Adrenal gland (tissue), 12 donors: ENCODE data around the gene NFATC2IP. TPM values are rescaled to one million over a fixed set of nuclear protein-coding genes. Genes with fewer than 3 reads are reported as not detected.
"Not testable (repeated sequence)": the region's sequence is repeated elsewhere in the genome, so short reads cannot be mapped to it uniquely, and the experiment has no call there.

Source experiments
- DNase-seq, 7 donors: peaks; one replicate each; pipeline ENCODE4 v3.0.0-alpha.2; 2019 to 2020
- H3K27ac ChIP-seq, 5 donors: fragments of 200-600 bp; sonication (generic) in 4 of 5; 1 replicate in 3 of 5; 2 replicates in 2 of 5; pipeline versions ENCODE4 v1.5.1 to v1.8.0; 2016 to 2020; ENCODE audit warnings: mild to moderate bottlenecking in 1 of 5
- H3K27me3 ChIP-seq: fragments of 200-600 bp; 2 replicates; pipeline ENCODE4 v1.8.0; 2021
- H3K36me3 ChIP-seq, 2 donors: fragments of 200-600 bp; replicated peaks in 1 of 2; 1 replicate in 1 of 2; 2 replicates in 1 of 2; pipeline versions ENCODE4 v1.5.1 to v1.8.0; 2018 to 2022
- H3K4me1 ChIP-seq, 2 donors: fragments of 200-600 bp; replicated peaks in 1 of 2; 1 replicate in 1 of 2; 2 replicates in 1 of 2; pipeline versions ENCODE4 v1.5.1 to v1.8.0; 2018 to 2021
- H3K4me3 ChIP-seq, 4 donors: fragments of 200-600 bp; sonication (generic) in 3 of 4; one replicate each; pipeline ENCODE4 v1.5.1; 2016 to 2018
- H3K9me3 ChIP-seq, 3 donors: fragments of 200-600 bp; sonication (generic) in 1 of 3; replicated peaks in 1 of 3; 1 replicate in 2 of 3; 2 replicates in 1 of 3; pipeline versions ENCODE4 v1.5.1 to v1.8.0; 2016 to 2021
- CTCF ChIP-seq, 6 experiments: fragments of 450-650 bp in 4 of 6; fragments of 200-600 bp in 2 of 6; sonication (generic) in 1 of 6; IDR thresholded peaks; 1 replicate in 5 of 6; 2 replicates in 1 of 6; pipeline versions ENCODE4 v1.5.1 to v1.8.0; 2016 to 2021; ENCODE audit warnings: antibody characterized with exemption in 6 of 6, mild to moderate bottlenecking in 2 of 6, moderate library complexity in 1 of 6
- POLR2A ChIP-seq, 2 donors: fragments of 450-650 bp; IDR thresholded peaks; one replicate each; pipeline ENCODE4 v1.6.1; 2017; ENCODE audit warnings: antibody characterized with exemption in 2 of 2, mild to moderate bottlenecking in 2 of 2, moderate library complexity in 1 of 2
- whole genome bisulfite sequencing, 4 donors: extraction: QIAGEN DNeasy Blood & Tissue Kit in 2 of 4; methylation state at CpG; one replicate each; pipeline versions ENCODE4 v1.1.5 to v1.1.7; 2013 to 2017; 5-methylcytosine and 5-hydroxymethylcytosine counted together
- intact Hi-C, 2 donors: fragments of 100-400 bp; cut with DNase I; formaldehyde crosslinking; loops; one replicate each; pipeline versions ENCODE4 v1.14.1 to v1.15.0; 2022 to 2023
- polyA plus RNA-seq, 3 donors: library from polyadenylated mRNA; stranded (reverse); fragments of 200-250 nt in 2 of 3; fragments of 350-450 nt in 1 of 3; fragmentation: Illumina TruSeq in 1 of 3; extraction: RNeasy Lipid Tissue Mini Kit (QIAGEN cat#74804) in 1 of 3; gene quantifications; one replicate each; pipeline ENCODE4 v1.2.3, GENCODE V29; 2013 to 2014
- total RNA-seq, 9 donors: library from RNA; depleted of rRNA in 4 of 9; stranded (reverse); fragments of >200 nt in 4 of 9; fragments of 120-200 nt in 1 of 9; fragmentation: NEBNext Ultra II Directional in 1 of 9; extraction: Animal tissue kit (Norgen Biotek cat#: 25700) in 1 of 9; gene quantifications; one replicate each; pipeline versions ENCODE4 v1.1.0 to v1.2.4, GENCODE V29; 2013 to 2023
- donor health status: healthy with polysubstance abuse.
- donor health status: Bipolar disorder and iron deficiency.
- donor health status: DM: yes; HTN: yes; CAD: no.
- donor health status: DM: no; HTN: no; CAD: no.
- donor health status: DM: no; HTN: no; CAD: no.
- donor health status: DM: yes; HTN: yes; CAD: no.

Gene NFATC2IP
- total and polyA plus RNA-seq, 12 donors: 7.7 to 25.2 (median 17.1) TPM

- Histone ChIP-seq H3K4me1 (peaks cover 16 to 24% of the 10 kb centered on the region in 2 donors), H3K27ac (peak overlapping the region in 4 of 5 donors; percentile 86 to 99 (median 96)), H3K4me3 (peak overlapping the region in 1 of 4 donors; percentile 66), H3K36me3 (peaks cover 0 to 11% of the 10 kb centered on the region in 2 donors), H3K9me3 (no peaks in the 10 kb centered on the region), H3K27me3 (no peaks in the 10 kb centered on the region)
- DNase-seq: peak in 1 of 7 donors; percentile 19
- intact Hi-C loops: no loop called here
- TF ChIP-seq POLR2A (IDR thresholded peaks at IDR 0.05): no peak
- WGBS, 4 donors: 59 to 68% (median 62%) methylated on average over 11 to 13 of the region's 13 CpGs
Observed at GRCh38 chr16:28923652-28924398, 26.9 kb upstream of the NFATC2IP start.

GRCh38 chr16:28924399-28924761 lies 26.4 kb upstream of the NFATC2IP start:
- Histone ChIP-seq H3K27ac (peak overlapping the region in 4 of 5 donors; percentile 86 to 99 (median 96)), H3K9me3 (no peaks in the 10 kb centered on the region), H3K4me3 (peak overlapping the region in 2 of 4 donors; percentile 51 to 66), H3K4me1 (peaks cover 16 to 24% of the 10 kb centered on the region in 2 donors), H3K36me3 (peaks cover 0 to 5% of the 10 kb centered on the region in 2 donors), H3K27me3 (no peaks in the 10 kb centered on the region)
- WGBS, 4 donors: 0 to 26% (median 16%) methylated on average over 1 to 15 of the region's 15 CpGs
- intact Hi-C loops: no loop called here
- DNase-seq: peak in 1 of 7 donors; percentile 13
- TF ChIP-seq POLR2A (IDR thresholded peaks at IDR 0.05) (no peak), CTCF (IDR thresholded peaks at IDR 0.05) (no peak)

DNA sequence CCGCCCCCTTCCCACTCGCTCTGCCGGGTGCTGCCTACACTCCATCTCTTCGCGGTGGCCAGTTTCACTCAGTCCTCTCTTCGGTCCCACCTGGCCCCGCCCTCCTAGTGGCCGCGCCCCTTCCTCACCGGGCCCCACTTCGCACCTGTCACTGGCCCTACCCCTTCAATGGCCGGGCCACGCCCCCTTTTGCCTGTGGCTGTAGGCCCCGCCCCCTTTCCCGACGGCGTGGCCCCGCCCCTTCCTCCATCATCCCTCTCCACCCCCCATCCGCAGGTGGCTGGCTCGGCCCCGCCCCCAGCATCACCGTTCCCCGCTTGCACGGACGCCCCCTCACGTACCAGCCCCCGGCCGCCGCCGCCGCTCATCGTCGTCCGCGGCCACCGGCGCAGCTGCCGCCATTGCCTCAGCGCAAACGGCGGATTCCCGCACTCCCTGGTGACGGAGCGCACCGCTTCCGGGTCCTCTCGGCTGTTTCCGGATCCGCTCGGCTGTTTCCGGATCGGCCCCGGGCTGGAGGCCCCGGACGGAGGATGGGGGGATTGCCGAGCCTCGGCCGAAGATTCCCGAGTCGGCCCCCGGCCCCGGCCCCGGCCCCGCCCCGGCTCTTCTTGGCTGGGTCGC lies 25.9 kb upstream of the NFATC2IP start, which contains the start of gene RABEP2:
Gene RABEP2 (minus strand): TSS at position 477 of the 624 bp plus-strand sequence. CDS start 75 bp downstream, at position 402.
- intact Hi-C loops: no loop called here
- no peaks in the 10 kb centered on the region for H3K27me3 ChIP-seq
- peak within 1 kb of the TSS; percentile 86 to 99 (median 95) for H3K27ac ChIP-seq
- peak; percentile 91 to 97 (median 95) for DNase-seq
- H3K36me3 ChIP-seq: peaks cover 0 to 3% of the 10 kb centered on the region in 2 donors
- peak within 1 kb of the TSS; percentile 51 to 94 (median 72) for H3K4me3 ChIP-seq
- 0 to 1% (median 1%) methylated on average over 17 to 66 of the region's 66 CpGs for WGBS, 4 donors
- no peak for TF ChIP-seq CTCF (IDR thresholded peaks at IDR 0.05)
- TF ChIP-seq POLR2A (IDR thresholded peaks at IDR 0.05): no peak
- H3K9me3 ChIP-seq: no peaks in the 10 kb centered on the region
- peaks cover 16 to 24% of the 10 kb centered on the region in 2 donors for H3K4me1 ChIP-seq

- peak; percentile 75 to 91 (median 86) for DNase-seq
Observed at GRCh38 chr16:28925386-28926228, 25.1 kb upstream of the NFATC2IP start.

DNA sequence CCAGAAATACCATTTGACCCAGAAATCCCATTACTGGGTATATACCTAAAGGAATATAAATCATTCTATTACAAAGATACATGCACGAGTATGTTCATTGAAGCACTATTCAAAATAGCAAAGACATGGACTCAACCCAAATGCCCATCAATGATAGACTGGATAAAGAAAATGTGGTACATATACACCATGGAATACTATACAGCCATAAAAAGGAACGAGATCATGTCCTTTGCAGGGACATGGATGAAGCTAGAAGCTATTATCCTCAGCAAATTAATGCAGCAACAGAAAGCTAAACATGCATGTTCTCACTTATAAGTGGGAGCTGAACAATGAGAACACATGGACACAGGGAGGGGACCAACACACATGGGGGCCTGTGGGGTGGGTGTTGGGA lies 24.5 kb upstream of the NFATC2IP start:
- H3K27ac ChIP-seq: peak overlapping the region in 3 of 5 donors; percentile 86 to 99 (median 94)
- H3K4me3 ChIP-seq: peak overlapping the region in 1 of 4 donors; percentile 66
- WGBS, 4 donors: 47 to 55% (median 53%) methylated on average over 2 of the region's 2 CpGs
- H3K9me3 ChIP-seq, intact Hi-C loops, H3K36me3 ChIP-seq, DNase-seq, H3K27me3 ChIP-seq: not testable (repeated sequence)
- H3K4me1 ChIP-seq: peaks cover 16 to 24% of the 10 kb centered on the region in 2 donors

More at GRCh38 chr16:28925386-28926228, 25.1 kb upstream of the NFATC2IP start:
- Histone ChIP-seq H3K27me3 (no peaks in the 10 kb centered on the region), H3K9me3 (no peaks in the 10 kb centered on the region), H3K27ac (peak overlapping the region; percentile 86 to 99 (median 95)), H3K4me3 (peak overlapping the region; percentile 51 to 94 (median 72)), H3K4me1 (peaks cover 16 to 24% of the 10 kb centered on the region in 2 donors), H3K36me3 (peaks cover 0 to 3% of the 10 kb centered on the region in 2 donors)
- peak; percentile 62 for TF ChIP-seq POLR2A (IDR thresholded peaks at IDR 0.05)
- no peak for TF ChIP-seq CTCF (IDR thresholded peaks at IDR 0.05)
- intact Hi-C loops: no loop called here
- 1% methylated on average over 23 to 48 of the region's 48 CpGs for WGBS, 4 donors
